Muscle layer of duodenum (tissue), 2 donors: ENCODE data around the gene TBC1D22A.

Experiments
- H3K27ac ChIP-seq: one replicate; pipeline ENCODE4 v1.7.0; 2013; ENCODE audit warnings: mild to moderate bottlenecking, low read length
- H3K27me3 ChIP-seq: one replicate; pipeline ENCODE4 v1.7.0; 2013; ENCODE audit warnings: low read depth, mild to moderate bottlenecking, control low read depth, low read length
- H3K36me3 ChIP-seq, 2 donors: one replicate each; pipeline ENCODE4 v1.7.0; 2013; ENCODE audit warnings: low read length in 2 of 2, control low read depth in 1 of 2, mild to moderate bottlenecking in 1 of 2; ENCODE audit not compliant: insufficient read depth in 2 of 2, control insufficient read depth in 1 of 2
- H3K4me1 ChIP-seq, 2 donors: one replicate each; pipeline ENCODE4 v1.7.0; 2013; ENCODE audit warnings: low read length in 2 of 2, mild to moderate bottlenecking in 2 of 2, control low read depth in 1 of 2, moderate library complexity in 1 of 2; ENCODE audit not compliant: insufficient read depth in 2 of 2, control insufficient read depth in 1 of 2
- H3K4me3 ChIP-seq, 2 donors: one replicate each; pipeline ENCODE4 v1.7.0; 2013; ENCODE audit warnings: low read length in 2 of 2, low read depth in 1 of 2, mild to moderate bottlenecking in 1 of 2
- H3K9me3 ChIP-seq, 2 donors: one replicate each; pipeline ENCODE4 v1.7.0; 2013; ENCODE audit warnings: low read length in 2 of 2, control low read depth in 1 of 2, mild to moderate bottlenecking in 1 of 2; ENCODE audit not compliant: control insufficient read depth in 1 of 2
- donor health status: healthy.

Gene TBC1D22A

DNA sequence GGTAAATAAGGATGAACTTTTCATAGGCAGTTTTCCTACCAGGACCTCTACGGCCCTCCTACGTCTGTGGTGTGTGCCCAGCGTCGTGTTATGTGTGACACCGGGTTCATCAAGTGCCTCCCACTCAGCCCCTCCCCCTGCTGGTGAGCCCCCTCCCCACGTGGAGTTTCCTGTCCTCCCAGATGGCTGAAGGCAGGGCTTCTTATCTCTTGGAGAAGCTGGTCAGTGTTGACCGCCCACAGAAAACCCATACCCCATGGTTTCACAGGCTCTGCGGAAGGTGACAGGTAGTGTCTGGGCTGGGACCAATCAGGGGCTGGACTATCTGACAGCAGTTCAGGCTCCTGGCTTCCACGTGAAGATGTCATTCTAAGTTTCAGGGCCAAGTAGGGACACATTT is 393.5 kb downstream of the TBC1D22A start:
- Histone ChIP-seq H3K4me3 (no peak overlapping the region), H3K4me1 (peaks cover 0 to 8% of the 10 kb centered on the region in 2 donors), H3K9me3 (no peaks in the 10 kb centered on the region), H3K27ac (no peak overlapping the region), H3K36me3 (peaks cover 0 to 6% of the 10 kb centered on the region in 2 donors), H3K27me3 (no peaks in the 10 kb centered on the region)

GRCh38 chr22:47156352-47157092 is 394.1 kb downstream of the TBC1D22A start:
- no peaks in the 10 kb centered on the region for H3K9me3 ChIP-seq
- no peak overlapping the region for H3K27ac ChIP-seq
- H3K4me3 ChIP-seq = no peak overlapping the region
- H3K36me3 ChIP-seq = peaks cover 0 to 6% of the 10 kb centered on the region in 2 donors
- peaks cover 0 to 8% of the 10 kb centered on the region in 2 donors for H3K4me1 ChIP-seq
- no peaks in the 10 kb centered on the region for H3K27me3 ChIP-seq

- H3K4me3 ChIP-seq = no peak overlapping the region
- H3K27ac ChIP-seq = no peak overlapping the region
- H3K4me1 ChIP-seq = peaks cover 0 to 8% of the 10 kb centered on the region in 2 donors
- H3K27me3 ChIP-seq = no peaks in the 10 kb centered on the region
- H3K9me3 ChIP-seq = no peaks in the 10 kb centered on the region
- H3K36me3 ChIP-seq = peaks cover 0 to 6% of the 10 kb centered on the region in 2 donors
Measured at GRCh38 chr22:47157093-47157420, 394.6 kb downstream of the TBC1D22A start.

GRCh38 chr22:47157486-47158270 is 395.2 kb downstream of the TBC1D22A start:
- no peaks in the 10 kb centered on the region for H3K27me3 ChIP-seq
- H3K27ac ChIP-seq = no peak overlapping the region
- peaks cover 0 to 8% of the 10 kb centered on the region in 2 donors for H3K4me1 ChIP-seq
- H3K36me3 ChIP-seq = peaks cover 0 to 6% of the 10 kb centered on the region in 2 donors
- no peak overlapping the region for H3K4me3 ChIP-seq
- H3K9me3 ChIP-seq = no peaks in the 10 kb centered on the region

GRCh38 chr22:47158457-47158856 is 396.0 kb downstream of the TBC1D22A start:
- Histone ChIP-seq H3K27ac (no peak overlapping the region), H3K4me1 (peaks cover 0 to 8% of the 10 kb centered on the region in 2 donors), H3K4me3 (no peak overlapping the region), H3K9me3 (no peaks in the 10 kb centered on the region), H3K27me3 (no peaks in the 10 kb centered on the region), H3K36me3 (peaks cover 0 to 6% of the 10 kb centered on the region in 2 donors)

DNA sequence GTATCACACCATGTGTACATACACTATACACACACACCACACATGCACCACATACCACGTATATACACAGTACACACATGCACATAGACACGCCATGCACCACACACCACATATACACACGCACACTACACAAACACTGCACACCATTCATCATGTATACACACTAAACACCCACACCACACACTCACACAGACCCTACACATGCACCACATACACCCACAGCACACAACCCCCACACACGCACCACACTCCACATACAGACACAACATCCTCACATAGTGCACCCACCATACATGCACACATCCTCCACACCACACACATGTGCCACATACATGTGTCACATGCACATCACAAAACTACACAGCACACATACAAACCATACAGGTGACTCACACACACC is 397.1 kb downstream of the TBC1D22A start:
- H3K36me3 ChIP-seq = peaks cover 0 to 6% of the 10 kb centered on the region in 2 donors
- no peak overlapping the region for H3K27ac ChIP-seq
- no peaks in the 10 kb centered on the region for H3K9me3 ChIP-seq
- H3K4me3 ChIP-seq = no peak overlapping the region
- peaks cover 0 to 3% of the 10 kb centered on the region in 2 donors for H3K4me1 ChIP-seq
- H3K27me3 ChIP-seq = no peaks in the 10 kb centered on the region

- Histone ChIP-seq H3K9me3 (no peaks in the 10 kb centered on the region), H3K4me1 (no peaks in the 10 kb centered on the region)
Measured at GRCh38 chr22:47160141-47160541, 397.7 kb downstream of the TBC1D22A start.

GRCh38 chr22:47160781-47161520 is 398.5 kb downstream of the TBC1D22A start:
- Histone ChIP-seq H3K4me1 (no peaks in the 10 kb centered on the region), H3K27ac (no peak overlapping the region), H3K27me3 (no peaks in the 10 kb centered on the region), H3K9me3 (no peaks in the 10 kb centered on the region), H3K4me3 (no peak overlapping the region), H3K36me3 (peaks cover 0 to 6% of the 10 kb centered on the region in 2 donors)

More at GRCh38 chr22:47160141-47160541, 397.7 kb downstream of the TBC1D22A start:
- H3K36me3 ChIP-seq = peaks cover 0 to 6% of the 10 kb centered on the region in 2 donors
- no peak overlapping the region for H3K27ac ChIP-seq
- H3K4me3 ChIP-seq = no peak overlapping the region
- H3K27me3 ChIP-seq = no peaks in the 10 kb centered on the region

DNA sequence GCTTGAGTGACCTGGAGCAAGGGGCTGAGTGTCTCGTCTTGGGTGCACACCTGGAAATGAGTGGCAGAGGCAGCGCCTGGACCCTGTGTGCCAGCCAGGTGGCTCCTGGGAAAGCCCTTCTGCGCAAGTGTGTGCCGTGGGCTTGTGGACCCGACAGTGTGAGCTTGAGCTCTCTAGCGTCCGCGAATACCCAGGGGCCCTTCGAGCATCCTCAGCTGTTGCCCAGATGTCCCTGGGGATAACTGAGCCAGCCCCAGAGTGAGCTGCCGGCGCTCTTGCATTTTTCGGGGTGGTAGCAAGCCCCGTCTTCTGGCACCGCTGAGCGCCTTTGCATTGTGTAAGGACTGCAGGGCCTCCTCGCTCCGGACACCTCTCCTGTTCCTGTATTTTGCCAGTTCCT is 399.2 kb downstream of the TBC1D22A start:
- Histone ChIP-seq H3K4me1 (no peaks in the 10 kb centered on the region), H3K9me3 (no peaks in the 10 kb centered on the region), H3K27me3 (no peaks in the 10 kb centered on the region), H3K4me3 (no peak overlapping the region), H3K36me3 (peaks cover 0 to 6% of the 10 kb centered on the region in 2 donors), H3K27ac (no peak overlapping the region)

DNA sequence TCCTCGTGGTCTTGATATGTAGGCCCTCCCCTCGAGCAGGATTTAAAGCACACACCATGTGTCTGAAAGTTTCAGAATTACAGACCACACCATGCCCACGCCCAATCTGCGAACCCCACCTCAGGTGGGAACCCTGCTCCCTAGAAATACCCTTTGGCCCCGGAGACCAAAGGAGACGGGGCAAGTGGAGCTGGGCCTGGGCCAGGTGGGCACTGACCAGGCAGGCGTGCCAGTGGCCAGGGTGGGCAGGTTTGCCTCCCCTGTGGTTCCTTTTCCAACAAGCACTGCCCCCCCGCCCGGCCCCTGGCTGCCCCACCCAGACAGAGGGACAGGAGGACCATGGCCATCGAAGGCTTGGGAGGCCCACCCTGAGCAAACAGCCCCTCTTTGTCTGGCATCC is 400.4 kb downstream of the TBC1D22A start:
- Histone ChIP-seq H3K4me3 (no peak overlapping the region), H3K9me3 (no peaks in the 10 kb centered on the region)

DNA sequence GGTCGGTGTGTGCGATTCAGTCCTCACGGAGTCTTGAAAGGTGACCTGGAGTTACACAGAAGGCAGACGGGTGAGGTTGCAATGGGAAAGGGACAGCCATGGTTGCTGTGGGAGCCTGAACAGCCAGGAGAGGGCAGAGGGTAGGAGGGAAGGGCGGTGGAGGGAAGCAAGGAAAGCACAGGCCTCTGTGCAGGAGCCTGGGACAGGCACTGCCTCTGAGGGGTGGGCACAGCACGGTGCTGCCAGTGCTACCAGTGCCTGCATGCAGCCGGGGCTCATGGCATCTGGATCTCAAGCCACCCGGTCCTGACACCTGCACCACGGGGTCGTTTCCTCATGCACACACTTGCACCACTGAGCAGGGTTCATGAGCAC is 401.0 kb downstream of the TBC1D22A start:
- Histone ChIP-seq H3K4me1 (no peaks in the 10 kb centered on the region), H3K36me3 (peaks cover 6 to 9% of the 10 kb centered on the region in 2 donors), H3K27ac (no peak overlapping the region), H3K27me3 (no peaks in the 10 kb centered on the region), H3K9me3 (no peaks in the 10 kb centered on the region), H3K4me3 (no peak overlapping the region)

More for the DNA sequence above, 400.4 kb downstream of the TBC1D22A start:
- peaks cover 6 to 9% of the 10 kb centered on the region in 2 donors for H3K36me3 ChIP-seq
- no peak overlapping the region for H3K27ac ChIP-seq
- H3K4me1 ChIP-seq = no peaks in the 10 kb centered on the region
- H3K27me3 ChIP-seq = no peaks in the 10 kb centered on the region
